ENCODE measurements around the gene TRMT61A. TPM values are rescaled to one million over a fixed set of nuclear protein-coding genes. Genes with fewer than 3 reads are reported as not detected.

The TRMT61A gene
- total RNA-seq, 1 donor from 2014 or later, result 10.8 TPM

- Mint-ChIP-seq H3K27me3 (no peaks in the 10 kb centered on the region), H3K4me1 (ENCODE audit: unreplicated experiment) (peaks cover 8% of the 10 kb centered on the region), H3K4me3 (no peak overlapping the region), H3K27ac (no peak overlapping the region), H3K36me3 (peaks cover 12% of the 10 kb centered on the region), H3K9me3 (no peaks in the 10 kb centered on the region)
- no peak for DNase-seq (ENCODE audit: extremely low spot score, unreplicated experiment)
- TF ChIP-seq CTCF (conservative IDR thresholded peaks at IDR 0.05), result no peak
Measured at GRCh38 chr14:103502877-103503276, 26.1 kb upstream of the TRMT61A start.

DNA sequence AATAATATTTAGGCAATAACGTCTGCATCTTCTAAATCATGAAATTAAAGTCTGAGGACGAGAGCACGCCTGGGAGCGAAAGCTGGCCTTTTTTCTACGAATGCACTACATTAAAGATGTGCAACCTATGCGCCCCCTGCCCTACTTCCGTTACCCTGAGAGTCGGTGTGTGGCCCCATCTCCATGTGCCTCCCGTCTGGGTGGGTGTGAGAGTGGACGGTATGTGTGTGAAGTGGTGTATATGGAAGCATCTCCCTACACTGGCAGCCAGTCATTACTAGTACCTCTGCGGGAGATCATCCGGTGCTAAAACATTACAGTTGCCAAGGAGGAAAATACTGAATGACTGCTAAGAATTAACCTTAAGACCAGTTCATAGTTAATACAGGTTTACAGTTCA lies 25.7 kb upstream of the TRMT61A start:
- Mint-ChIP-seq H3K27ac (no peak overlapping the region), H3K4me3 (no peak overlapping the region), H3K4me1 (ENCODE audit: unreplicated experiment) (peaks cover 8% of the 10 kb centered on the region), H3K36me3 (peaks cover 12% of the 10 kb centered on the region), H3K9me3 (no peaks in the 10 kb centered on the region), H3K27me3 (no peaks in the 10 kb centered on the region)
- TF ChIP-seq CTCF (conservative IDR thresholded peaks at IDR 0.05), result no peak
- no peak for DNase-seq (ENCODE audit: extremely low spot score, unreplicated experiment)

GRCh38 chr14:103504991-103505565 lies 23.9 kb upstream of the TRMT61A start:
- DNase-seq (ENCODE audit: extremely low spot score, unreplicated experiment), result no peak

DNA sequence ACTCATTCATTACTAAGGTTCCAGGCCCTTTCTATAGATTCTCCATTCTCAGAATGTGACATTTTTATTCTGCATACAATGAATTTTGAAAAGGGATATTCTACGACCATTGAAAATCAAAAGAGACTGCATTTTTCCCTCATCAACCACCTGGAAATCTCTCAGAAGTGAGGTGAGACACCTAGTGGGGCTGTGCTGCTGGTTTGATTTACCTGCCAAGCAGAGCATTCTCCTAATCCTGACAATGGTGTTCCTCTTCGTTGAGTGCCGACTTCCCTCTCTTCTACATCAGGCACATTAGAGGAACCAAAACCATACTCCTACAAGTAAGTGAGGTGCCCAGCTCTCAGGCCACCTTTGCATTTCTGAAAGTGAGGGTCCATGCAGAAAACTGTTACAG lies 21.2 kb upstream of the TRMT61A start:
- no peak for DNase-seq (ENCODE audit: extremely low spot score, unreplicated experiment)
- Mint-ChIP-seq H3K4me3 (no peak overlapping the region), H3K27me3 (no peaks in the 10 kb centered on the region), H3K27ac (no peak overlapping the region), H3K4me1 (ENCODE audit: unreplicated experiment) (no peaks in the 10 kb centered on the region), H3K36me3 (peaks cover 23% of the 10 kb centered on the region), H3K9me3 (no peaks in the 10 kb centered on the region)
- TF ChIP-seq CTCF (conservative IDR thresholded peaks at IDR 0.05), result no peak

More at GRCh38 chr14:103504991-103505565, 23.9 kb upstream of the TRMT61A start:
- peak overlapping the region; percentile 61 for H3K27ac Mint-ChIP-seq
- H3K36me3 Mint-ChIP-seq, result peaks cover 17% of the 10 kb centered on the region
- H3K4me1 Mint-ChIP-seq (ENCODE audit: unreplicated experiment), result peaks cover 4% of the 10 kb centered on the region
- no peaks in the 10 kb centered on the region for H3K9me3 Mint-ChIP-seq
- no peaks in the 10 kb centered on the region for H3K27me3 Mint-ChIP-seq
- TF ChIP-seq CTCF (conservative IDR thresholded peaks at IDR 0.05), result peak; percentile 42
- no peak overlapping the region for H3K4me3 Mint-ChIP-seq

DNA sequence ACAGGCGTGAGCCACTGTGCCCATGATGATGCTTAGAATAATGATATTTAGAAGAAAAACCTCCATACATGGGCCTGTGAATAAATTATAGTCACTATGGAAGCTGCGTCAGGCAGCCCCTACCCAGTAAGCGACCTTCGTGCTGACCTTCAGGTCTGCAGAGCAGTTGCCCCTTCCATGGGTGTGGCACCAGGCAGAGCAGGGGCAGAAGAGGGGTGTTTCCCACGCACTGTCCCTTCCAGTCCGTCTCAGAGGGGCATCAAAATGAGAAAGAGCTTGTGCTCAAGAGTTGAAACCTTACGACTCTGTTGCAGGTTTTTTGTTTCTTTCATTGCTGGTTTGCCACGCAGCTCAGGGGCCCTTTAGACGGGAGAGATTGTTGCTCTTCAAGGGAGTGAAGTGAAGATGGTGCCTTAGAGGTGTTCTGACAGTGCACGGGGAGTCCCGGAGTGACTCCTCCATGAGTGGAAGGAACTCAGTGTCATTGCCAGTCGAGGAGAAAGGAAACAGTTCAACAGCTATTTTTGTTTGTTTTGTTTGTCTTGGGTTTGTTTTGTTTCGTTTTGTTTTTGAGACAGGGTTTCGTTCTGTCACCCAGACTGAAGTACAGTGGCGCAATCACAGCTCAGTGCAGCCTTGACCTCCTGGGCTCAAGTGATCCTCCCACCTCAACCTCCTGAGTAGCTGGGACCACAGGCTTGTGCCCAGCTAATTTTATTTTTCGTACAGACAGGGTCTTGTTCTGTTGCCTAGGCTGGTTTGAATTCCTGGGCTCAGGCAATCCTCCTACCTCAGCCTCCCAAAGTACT lies 20.3 kb upstream of the TRMT61A start:
- H3K36me3 Mint-ChIP-seq, result peaks cover 23% of the 10 kb centered on the region
- TF ChIP-seq CTCF (conservative IDR thresholded peaks at IDR 0.05), result no peak
- no peaks in the 10 kb centered on the region for H3K4me1 Mint-ChIP-seq (ENCODE audit: unreplicated experiment)
- H3K27me3 Mint-ChIP-seq, result no peaks in the 10 kb centered on the region
- H3K9me3 Mint-ChIP-seq, result no peaks in the 10 kb centered on the region
- H3K4me3 Mint-ChIP-seq, result no peak overlapping the region
- no peak overlapping the region for H3K27ac Mint-ChIP-seq
- no peak for DNase-seq (ENCODE audit: extremely low spot score, unreplicated experiment)
